HG03175 (cell line): ENCODE data around the gene DNAJB1.
A peak's percentile ranks its signal among the peaks of the same experiment; 100 is the strongest.
"Not testable (repeated sequence)": the region's sequence is repeated elsewhere in the genome, so short reads cannot be mapped to it uniquely, and the experiment has no call there.

Source experiments
- ATAC-seq: cut with Tn5 transposase; IDR thresholded peaks from one replicate; pipeline ENCODE4 v1.9.1; 2021; ENCODE audit warnings: mild to moderate bottlenecking, moderate library complexity; ENCODE audit not compliant: unreplicated experiment

DNAJB1 gene

GRCh38 chr19:14553042-14553938 lies 35.1 kb upstream of the DNAJB1 start:
- ATAC-seq: no peak

- ATAC-seq: not testable (repeated sequence)
Observed at GRCh38 chr19:14552006-14552360, 33.8 kb upstream of the DNAJB1 start.

- not testable (repeated sequence) for ATAC-seq
Observed at GRCh38 chr19:14551134-14552005, 33.2 kb upstream of the DNAJB1 start.

GRCh38 chr19:14550201-14550754 lies 32.1 kb upstream of the DNAJB1 start:
- ATAC-seq: no peak

- ATAC-seq: no peak
Observed at GRCh38 chr19:14545716-14546082, 27.5 kb upstream of the DNAJB1 start.

GRCh38 chr19:14544977-14545715 lies 26.9 kb upstream of the DNAJB1 start:
- no peak for ATAC-seq

- no peak for ATAC-seq
Observed at GRCh38 chr19:14544047-14544446, 25.9 kb upstream of the DNAJB1 start.

- no peak for ATAC-seq
Observed at GRCh38 chr19:14542711-14543328, 24.6 kb upstream of the DNAJB1 start.

GRCh38 chr19:14541979-14542378 lies 23.8 kb upstream of the DNAJB1 start:
- ATAC-seq: not testable (repeated sequence)

- ATAC-seq: no peak
Observed at GRCh38 chr19:14540741-14541525, 22.7 kb upstream of the DNAJB1 start.

- no peak for ATAC-seq
Observed at GRCh38 chr19:14536926-14537692, 18.9 kb upstream of the DNAJB1 start.

GRCh38 chr19:14533450-14533849 lies 15.3 kb upstream of the DNAJB1 start:
- no peak for ATAC-seq

- no peak for ATAC-seq
Observed at GRCh38 chr19:14530506-14530905, 12.3 kb upstream of the DNAJB1 start.

GRCh38 chr19:14530005-14530348 lies 11.8 kb upstream of the DNAJB1 start:
- ATAC-seq: no peak

- ATAC-seq: peak; percentile 97
Observed at GRCh38 chr19:14529254-14530004, 11.2 kb upstream of the DNAJB1 start, which contains the start of gene TECR. Gene TECR, plus strand, starts transcription at chr19:14529594. Its CDS starts 103 bp downstream, at chr19:14529697.

- ATAC-seq: no peak
Observed at GRCh38 chr19:14528419-14529253, 10.4 kb upstream of the DNAJB1 start.

- no peak for ATAC-seq
Observed at GRCh38 chr19:14526423-14526822, 8.2 kb upstream of the DNAJB1 start.
